ENCODE data around the gene FMO3.

The FMO3 gene

DNA sequence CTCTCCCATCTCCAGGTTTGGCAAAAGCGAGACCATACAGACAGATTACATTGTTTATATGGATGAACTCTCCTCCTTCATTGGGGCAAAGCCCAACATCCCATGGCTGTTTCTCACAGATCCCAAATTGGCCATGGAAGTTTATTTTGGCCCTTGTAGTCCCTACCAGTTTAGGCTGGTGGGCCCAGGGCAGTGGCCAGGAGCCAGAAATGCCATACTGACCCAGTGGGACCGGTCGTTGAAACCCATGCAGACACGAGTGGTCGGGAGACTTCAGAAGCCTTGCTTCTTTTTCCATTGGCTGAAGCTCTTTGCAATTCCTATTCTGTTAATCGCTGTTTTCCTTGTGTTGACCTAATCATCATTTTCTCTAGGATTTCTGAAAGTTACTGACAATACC lies 26.4 kb downstream of the FMO3 start:
- DNase-seq: no peak

DNA sequence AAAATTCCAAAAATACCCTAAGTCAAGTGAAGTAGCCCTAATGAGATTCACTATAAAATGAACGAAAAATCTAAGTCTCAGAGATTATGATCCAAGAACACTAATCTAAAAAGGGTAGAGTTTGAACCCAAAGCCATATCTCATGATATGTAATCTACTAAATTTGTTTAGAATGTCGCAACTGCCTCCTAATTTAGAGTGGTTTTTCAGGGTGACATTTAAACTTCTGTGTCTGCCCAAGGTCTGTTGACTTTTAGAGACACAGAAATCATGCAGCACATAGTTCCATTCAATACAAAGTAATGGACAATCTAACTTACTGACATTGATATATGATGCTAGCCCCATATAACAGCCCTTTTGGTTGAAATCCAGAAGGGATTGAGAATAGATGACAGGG lies 28.9 kb downstream of the FMO3 start:
- DNase-seq: no peak

DNA sequence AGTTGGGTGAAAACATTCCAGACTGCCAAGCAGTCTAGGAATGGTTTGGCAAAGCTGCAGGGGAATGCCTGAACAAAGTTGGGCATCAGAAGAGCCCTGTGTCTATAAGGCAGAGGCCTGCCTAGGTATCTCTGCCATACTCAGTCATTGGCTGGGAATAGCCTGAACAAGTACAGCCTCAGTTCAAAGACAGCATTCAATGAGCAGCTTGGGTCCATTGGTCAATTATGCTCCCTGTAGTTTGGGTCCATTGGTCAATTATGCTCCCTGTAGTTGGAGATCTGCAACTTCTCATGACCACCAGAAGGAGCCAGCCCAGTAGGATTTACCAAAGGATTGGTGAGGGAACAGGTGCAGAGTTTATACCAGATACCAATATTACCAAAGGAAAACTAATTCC lies 31.6 kb downstream of the FMO3 start:
- no peak for DNase-seq

DNA sequence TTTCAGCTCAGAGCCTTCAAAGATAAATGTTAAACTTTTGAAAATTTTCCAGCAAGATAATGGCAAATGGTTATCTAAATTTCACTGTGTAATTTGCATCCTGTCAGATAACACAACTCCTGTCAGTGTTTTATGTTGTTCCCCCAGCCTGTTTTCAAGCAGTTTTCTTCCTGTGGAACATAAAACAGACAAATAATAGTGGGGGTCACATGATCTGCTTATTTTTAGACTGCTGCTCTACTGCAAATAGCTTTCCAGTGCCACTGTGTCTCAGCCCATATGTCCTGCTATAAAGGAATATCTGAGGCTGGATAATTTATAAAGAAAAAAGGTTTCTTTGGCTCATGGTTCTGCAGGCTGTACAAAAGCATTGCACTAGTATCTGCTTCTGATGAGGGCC lies 32.2 kb downstream of the FMO3 start:
- DNase-seq: no peak

DNA sequence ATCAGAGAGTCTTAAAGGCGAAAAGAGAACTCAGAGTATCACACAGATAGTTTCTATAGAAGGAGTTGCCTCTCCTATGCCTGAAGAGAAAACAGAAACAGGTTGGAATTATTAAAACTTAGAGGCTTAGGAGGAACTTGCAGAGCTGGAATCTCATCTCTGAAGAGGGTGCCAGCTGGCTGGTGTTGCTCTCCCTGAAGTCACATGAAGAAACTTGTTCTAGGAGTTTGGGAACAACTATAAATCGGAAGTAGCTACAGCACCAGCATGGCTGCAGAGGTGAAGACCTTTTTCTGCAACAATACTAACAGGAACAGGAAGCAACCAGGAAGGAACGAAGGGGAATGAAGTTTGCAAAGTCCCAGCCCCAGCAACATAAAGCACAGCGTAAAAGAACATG lies 35.8 kb downstream of the FMO3 start:
- no peak for DNase-seq

DNA sequence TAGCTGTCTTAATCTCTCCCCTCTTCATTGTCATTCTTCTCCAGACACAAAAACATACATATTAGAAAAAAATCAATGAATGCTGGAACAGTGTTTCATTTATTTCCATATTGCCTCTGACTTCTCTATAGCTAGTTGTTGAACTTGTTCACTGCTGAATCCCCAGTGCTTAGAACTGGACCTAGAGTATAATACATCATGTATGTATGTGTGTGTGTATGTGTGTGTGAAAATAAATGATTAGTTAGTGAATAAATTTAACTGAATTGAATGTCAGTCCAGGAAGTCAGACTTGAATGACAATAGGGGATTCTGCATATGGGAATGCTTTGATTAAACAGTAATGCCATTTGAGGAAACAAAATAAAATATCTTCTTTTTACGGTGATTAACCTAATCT lies 36.4 kb downstream of the FMO3 start:
- no peak for DNase-seq

DNA sequence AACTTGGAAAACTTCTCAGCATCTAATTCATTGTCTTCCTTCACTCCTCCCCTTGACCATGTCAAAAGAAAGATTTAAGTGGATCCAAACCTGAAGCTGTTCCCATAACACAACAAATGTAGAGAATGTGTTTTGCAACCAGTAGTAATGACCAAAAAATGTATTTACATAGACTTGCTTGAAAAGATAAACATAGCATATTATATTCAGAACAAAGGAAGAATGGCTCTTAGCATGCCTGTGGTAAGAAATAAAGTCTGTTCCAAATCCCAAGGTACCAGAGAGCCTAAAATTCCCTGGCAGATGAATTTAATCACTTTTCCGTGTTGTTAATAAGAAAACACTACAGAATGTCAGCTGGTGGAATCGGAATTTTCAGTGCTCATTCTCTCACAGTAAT lies 36.8 kb downstream of the FMO3 start:
- no peak for DNase-seq

DNA sequence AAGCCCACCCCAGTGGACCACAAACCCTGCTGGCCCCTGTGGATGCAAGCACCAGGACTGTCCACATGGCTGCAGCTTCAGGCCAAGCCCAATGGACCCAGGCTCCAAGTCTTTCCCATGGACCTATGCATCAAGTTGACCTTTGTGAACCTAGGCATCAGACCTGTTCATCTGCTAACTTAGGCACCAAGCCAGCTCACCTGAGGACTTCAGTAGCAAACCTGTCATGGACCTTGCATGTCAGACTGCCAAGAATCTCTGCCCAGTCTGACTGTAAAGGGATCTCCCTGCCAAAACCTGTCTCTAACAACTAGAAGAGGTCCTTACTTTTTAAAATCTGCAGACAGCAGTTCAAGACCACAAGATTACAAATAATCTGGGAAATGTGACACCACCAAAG lies 37.8 kb downstream of the FMO3 start:
- no peak for DNase-seq

DNA sequence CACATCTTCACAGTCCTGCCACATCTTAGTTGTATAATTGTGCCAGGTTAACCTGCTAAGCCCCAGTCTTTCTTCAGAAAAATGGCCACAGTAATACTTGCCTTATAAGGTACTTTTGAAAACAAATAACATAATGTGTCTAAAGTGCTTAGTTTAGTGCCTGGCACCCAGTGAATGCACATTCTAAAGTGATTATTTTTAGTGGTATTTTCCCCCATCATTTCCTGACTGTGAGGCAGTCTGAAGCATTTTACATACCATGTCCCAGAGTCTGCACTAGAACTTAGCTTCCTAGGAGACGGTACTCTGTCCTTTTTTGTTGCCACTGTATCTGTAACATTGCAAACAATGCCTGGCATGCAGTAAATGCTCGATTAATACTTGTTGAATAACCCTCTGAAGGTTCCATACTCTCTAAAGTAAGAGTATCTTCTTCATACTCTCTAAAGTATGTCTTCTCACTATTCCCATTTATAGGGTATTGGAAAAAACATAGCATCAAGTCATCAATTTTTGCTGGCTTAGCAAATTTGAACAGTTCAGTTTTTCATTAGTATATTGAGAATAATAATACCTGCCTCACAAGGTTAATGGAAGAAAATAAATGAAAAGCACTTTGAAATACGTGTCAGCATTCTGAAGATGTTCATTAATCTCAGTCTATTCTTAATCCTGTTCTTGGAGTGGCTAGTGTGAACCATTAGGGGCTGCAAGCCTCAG lies 43.7 kb downstream of the FMO3 start:
- no peak for DNase-seq

DNA sequence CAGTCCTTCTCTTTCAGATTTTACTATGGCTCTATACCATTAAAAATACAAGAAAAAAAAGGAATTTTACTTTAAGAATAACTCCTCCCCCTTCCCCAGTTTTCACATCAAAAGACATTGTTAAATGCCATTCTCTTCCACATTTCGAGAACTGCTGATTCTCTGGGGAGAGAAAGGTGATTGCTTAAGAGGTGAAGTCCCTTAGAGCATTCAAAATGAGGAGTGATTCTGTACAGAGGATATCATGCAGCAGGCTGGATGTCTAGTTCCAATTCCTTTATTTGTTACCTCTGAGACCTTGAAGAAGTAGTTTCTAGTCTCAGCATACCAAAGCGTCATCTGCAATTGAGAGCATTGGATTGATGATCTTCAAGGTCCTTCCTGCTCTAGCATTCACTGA lies 46.9 kb downstream of the FMO3 start:
- no peak for DNase-seq

DNA sequence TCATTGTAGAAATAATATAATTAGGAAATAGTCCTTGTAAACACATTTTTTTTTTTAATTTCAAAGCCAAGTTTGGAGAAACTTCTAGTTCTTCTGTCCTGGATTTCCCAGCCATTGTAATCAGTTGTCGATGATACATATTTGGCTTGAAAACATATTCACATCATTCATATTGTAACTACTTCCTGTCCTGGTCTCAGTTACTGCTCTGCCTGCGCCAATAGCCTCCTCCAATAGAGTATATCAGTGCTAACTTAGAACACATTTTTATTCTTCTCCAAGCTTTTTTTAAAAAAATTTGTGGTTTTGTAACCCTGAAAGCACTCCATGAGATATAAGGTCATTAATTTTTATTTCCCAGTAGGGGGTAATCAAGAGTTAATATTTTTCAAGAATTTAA lies 48.3 kb downstream of the FMO3 start:
- DNase-seq: no peak

DNA sequence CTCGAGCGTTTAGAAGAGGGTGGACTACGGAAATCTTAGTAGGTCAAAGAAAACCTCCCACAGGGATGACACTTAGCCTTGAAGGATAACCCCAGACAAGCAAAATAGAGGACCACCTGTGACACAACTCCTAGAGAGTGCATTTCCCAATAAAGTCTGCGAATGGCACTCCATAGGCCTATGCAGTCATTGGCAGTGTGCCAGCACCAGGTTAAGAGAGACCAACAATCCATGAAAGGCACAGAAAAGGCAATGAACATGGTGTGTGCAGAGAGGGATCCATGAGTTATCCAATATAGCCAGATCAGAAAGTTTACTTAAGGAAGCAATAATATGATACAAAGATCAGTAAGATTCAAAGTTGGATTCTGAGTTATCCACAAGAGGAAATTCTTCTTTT lies 49.2 kb downstream of the FMO3 start:
- no peak for DNase-seq

DNA sequence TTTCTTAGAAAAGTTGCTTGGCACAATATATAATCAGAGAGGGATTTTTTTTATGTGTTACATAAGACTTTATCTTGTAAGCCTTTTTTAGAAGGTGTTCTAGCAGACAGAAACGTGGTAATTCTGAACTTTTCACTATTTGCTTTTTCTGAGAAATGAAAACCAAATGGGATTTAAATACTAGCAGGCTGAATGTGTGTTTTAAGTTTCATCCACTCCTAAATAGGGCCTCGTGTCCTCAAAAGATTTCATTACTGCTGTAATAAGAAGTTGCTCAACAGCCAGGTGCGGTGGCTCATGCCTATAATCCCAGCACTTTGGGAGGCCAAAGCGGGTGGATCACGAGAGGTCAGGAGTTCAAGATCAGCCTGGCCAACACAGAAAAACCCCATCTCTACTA lies 49.7 kb downstream of the FMO3 start:
- DNase-seq: no peak

DNA sequence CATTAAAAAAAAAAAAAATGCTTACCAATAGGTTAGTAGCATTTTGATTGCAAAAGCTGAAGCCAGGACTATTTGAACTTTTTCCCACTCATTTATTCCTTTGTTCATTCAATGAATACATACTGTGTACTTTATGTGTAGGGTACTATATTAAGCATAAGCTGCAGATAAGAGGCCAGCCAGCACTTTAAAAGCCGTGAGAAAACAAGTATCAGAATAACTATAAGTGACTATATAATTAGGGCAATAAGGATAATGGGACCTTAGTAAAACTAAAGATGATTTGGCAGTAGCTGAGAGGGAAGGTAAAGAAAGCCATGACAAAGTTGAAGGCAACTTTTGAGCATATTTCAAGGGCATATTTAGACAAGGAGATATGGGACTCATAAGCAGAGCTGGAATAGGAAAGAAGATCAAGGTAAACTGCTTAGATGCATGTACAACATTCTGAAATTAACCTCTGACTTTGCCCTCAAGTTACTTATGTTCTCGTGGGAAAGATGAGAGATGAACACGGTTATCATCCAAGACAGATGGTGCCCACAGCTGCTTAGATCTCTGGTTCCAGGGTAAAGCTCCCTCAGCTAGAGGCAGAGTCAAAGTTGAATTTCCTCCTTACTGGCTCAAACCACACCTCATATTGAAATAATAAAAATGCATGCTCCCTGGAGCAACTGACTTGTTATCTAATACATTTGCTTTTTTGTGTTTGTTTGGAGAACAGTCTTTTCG lies 50.4 kb downstream of the FMO3 start:
- DNase-seq: no peak

DNA sequence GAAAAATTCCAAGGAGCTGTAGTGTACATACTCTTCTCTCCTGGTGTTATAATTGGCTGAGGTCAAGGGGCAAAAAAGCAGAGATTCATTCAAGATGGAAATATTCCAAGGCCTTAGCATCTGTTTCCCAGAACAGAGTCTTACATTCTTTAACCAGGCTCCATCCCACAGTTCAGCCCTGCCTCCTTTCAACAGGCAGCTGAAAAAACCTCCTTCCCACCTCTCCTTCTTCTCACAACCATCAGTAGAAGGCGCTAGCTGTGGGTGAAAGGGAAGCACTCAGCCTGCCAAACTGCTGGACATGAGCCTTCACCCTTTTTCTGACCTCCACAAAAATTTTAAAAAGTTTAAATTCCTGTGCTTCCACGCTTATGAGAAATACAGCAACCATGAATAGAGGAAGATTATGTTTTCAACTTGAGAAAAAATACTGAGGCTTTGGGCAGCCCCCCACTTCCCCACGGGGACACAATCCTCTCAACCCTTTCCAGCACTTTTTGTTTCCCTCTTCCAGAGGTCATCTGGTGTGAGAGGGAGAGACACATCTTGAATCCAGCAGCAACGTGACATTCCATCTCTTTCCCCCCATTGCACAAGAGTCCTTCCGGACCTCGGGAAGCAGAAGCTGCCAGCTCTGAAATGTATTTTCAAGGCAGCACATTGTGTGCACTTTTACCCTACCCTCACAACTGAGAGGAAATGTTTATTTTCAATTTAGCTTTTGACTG lies 51.1 kb downstream of the FMO3 start:
- DNase-seq: no peak

DNA sequence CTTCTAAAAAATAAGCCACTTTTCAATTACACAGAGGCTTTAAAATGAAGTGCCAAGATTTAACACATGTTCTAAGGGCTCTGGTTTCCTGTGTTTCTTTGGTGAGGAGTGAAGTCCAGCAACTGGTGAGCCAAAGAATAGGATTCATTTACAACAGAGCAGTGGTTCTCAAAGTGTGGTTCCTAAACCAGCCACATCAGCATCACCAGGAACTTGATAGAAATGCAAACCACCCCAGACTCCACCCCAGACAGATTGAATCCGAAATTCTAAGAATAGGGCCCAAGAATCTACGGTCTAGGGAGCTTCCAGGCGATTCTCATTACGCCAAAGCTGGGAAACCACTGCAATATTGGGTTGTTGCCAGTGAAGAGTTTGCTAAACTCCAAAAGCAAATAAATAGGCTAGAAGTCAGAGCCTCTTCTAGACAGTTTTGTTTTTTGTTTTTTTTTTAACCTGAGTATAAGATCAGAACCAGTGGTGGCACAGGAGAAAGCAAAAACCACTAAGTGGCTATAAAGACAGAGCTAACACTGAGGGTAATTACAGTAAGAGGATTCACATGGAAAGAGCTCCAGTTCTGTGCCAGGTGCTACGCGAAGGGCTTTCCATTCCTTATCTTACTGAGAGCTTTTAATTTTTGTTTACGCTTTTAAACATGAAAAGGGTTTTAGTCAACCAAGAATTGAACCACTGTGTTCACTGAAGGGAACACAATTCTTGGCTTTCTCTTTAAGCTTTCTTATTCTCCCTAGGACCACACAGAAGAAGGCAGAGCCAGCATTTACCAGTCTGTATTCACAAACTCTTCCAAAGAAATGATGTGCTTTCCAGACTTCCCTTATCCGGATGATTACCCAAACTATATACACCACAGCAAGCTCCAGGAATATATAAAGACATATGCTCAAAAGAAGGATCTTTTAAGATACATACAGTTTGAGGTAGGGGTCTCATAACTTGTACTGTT lies 52.0 kb downstream of the FMO3 start:
- no peak for DNase-seq

DNA sequence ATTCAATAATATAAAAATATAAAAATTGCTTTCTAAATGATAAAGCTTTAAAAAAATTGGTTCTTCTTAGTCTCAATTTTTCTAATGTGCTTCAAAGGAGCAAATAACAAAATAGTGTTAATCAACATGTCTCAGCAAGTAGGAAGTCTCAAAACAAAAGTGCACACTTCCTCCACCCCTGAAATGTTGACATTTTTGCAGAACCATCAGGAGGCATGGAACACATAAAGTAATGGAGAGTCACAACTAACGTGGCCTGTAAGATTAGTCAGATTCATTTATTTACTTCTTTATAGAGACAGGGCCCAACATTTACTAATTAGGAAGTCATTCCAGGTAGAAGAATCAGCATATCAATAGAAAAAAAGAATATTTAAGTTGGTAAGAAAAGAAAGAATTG lies 59.5 kb downstream of the FMO3 start:
- no peak for DNase-seq

DNA sequence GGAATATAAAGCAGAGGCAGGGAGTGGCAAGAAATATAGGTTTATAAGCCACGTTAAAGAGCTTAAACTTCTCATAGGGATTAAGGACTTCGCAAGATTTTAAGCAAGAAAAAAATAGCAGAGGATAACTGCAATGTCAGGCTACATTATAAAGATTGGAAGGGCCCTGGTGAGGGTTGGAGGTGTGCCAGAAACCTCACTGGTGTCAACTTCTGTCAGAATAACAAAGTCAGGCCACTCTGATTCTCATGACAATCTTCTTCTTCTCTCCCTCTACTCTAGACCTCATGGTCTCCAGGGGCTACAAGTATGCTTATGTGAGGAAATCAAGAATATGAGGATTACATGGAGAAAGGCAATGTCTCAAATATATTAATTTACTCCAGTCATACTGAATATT lies 61.8 kb downstream of the FMO3 start:
- DNase-seq: no peak

DNA sequence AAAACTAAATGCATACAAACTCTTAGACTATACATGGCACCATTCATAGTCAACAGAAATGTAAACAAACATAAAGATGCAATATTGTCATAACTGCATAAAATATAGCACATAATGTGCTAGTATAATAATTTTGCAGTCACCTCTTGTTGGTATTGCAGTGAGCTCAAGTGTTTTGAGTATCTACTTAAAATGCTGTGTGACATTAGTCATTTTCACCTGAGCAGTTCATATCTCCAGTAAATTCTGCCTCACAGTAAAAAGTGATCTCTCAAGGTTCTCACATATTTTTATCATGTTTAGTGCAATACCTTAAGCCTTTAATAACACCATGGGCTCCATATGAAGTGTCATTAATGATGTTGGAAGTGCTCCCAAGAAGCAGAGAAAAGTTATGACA lies 64.8 kb downstream of the FMO3 start:
- no peak for DNase-seq

DNA sequence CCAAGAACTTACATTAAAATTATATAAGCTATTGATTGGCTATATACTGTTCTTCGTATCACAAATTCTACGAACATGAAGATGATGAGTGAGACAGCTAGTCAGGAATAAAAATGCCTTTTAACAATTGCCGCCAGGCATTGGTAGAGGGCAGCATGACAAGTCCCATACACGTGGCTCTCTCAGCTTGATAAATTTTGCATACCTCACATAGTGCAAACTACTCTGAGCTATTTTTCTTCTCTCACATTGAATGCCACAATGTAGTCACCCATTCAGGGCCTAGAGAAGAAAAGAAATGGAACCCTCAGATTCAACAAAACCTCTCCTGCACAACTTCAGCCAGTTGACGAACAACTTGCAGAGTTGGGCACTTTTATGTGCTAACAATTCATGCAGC lies 67.4 kb downstream of the FMO3 start:
- DNase-seq: no peak

DNA sequence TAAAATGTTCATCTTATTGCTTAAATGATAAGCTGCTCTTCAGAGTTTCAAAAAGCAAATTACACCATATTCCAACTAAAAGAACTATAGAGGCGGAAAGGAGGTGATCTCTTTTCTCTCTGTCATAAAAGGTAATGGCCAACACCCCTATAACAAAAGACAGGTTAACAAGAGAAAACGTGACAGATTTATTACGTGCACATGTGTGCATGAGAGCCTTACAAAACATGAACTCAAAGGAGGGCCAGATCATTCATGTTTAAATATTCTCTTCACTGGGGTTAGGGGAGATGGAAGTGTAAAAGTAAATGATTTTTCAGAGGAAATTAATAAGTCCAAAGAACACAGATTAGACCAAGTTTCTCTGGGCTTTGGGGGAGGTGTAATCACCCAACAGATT lies 67.8 kb downstream of the FMO3 start:
- no peak for DNase-seq

DNA sequence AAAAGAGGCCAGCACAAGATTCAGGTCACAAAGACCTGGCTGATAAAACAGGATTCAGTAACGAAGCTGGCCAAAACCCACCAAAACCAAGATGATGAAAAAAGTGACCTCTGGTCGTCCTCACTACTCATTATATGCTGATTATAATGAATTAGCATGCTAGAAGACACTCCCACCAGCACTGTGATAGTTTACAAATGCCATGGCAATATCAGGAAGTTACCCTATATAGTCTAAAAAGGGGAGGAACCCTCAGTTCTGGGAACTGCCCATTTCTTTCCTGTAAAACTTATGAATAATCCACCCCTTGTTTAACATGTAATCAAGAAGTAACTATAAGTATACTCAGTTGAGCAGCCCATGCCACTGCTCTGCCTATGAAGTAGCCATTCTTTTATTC lies 68.4 kb downstream of the FMO3 start:
- no peak for DNase-seq

DNA sequence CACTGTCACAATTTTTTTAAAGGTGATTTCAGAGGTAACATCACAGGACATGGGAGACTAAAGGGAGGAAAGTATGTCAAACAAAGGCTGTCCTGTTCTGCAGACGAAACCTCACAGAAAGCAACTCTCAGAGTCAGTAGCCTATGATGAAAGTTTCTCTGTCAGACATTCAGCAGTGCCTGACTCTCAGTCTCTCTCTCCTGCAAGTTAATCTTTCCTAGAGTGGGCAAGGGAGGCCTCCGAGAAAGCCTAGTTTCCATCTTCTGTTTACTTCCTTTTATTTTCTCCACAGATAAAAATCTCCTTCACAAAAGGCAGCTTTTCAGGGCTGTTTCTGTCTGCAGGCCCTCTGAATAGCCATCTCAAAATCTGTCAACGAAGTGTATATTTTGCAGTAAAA lies 69.5 kb downstream of the FMO3 start:
- DNase-seq: no peak

All from inflammatory macrophage treated with lipopolysaccharide for 4 hours (primary cell).